ENCODE measurements around the gene RNF144A. TPM values are rescaled to one million over a fixed set of nuclear protein-coding genes. Genes with fewer than 3 reads are reported as not detected.
A peak's percentile ranks its signal among the peaks of the same experiment; 100 is the strongest.

RNF144A gene
- total RNA-seq, 1 experiment from 2014 or later: 10.6 TPM

- H3K14ac ChIP-seq (ENCODE audit: insufficient read depth, low read length): no peak overlapping the region
- TF ChIP-seq CTCF (conservative IDR thresholded peaks at IDR 0.05): no peak
- H3K4me3 Mint-ChIP-seq: no peak overlapping the region
These were observed 9.0 kb downstream of the RNF144A start for GRCh38 chr2:6926071-6926732.

More at GRCh38 chr2:6926071-6926732, 9.0 kb downstream of the RNF144A start:
- Histone ChIP-seq H2AFZ (ENCODE audit: low read length) (no peak overlapping the region), H4K8ac (replicated peaks; ENCODE audit: insufficient read length, low read depth, low read length) (no peak overlapping the region), H3K27ac (ENCODE audit: insufficient read length, low read depth, low read length) (no peak overlapping the region), H2BK120ac (ENCODE audit: low read depth, low read length, poor library complexity, severe bottlenecking) (no peak overlapping the region), H3K27me3 (ENCODE audit: insufficient read depth, low read length) (no peaks in the 10 kb centered on the region), H3K23me2 (ENCODE audit: insufficient read length, low read depth, low read length, poor library complexity, severe bottlenecking) (no peaks in the 10 kb centered on the region), H3K56ac (ENCODE audit: insufficient read length, low read depth, low read length) (no peak overlapping the region), H4K91ac (ENCODE audit: insufficient read length, low read depth, low read length) (no peak overlapping the region), H3T11ph (ENCODE audit: low read length) (no peak overlapping the region), H3K79me2 (ENCODE audit: insufficient read depth, low read length) (no peaks in the 10 kb centered on the region), H3K79me1 (ENCODE audit: insufficient read depth, low read depth, low read length, poor library complexity, severe bottlenecking) (no peaks in the 10 kb centered on the region), H3K9me3 (ENCODE audit: control insufficient read depth, low read depth, low read length) (no peaks in the 10 kb centered on the region), H4K20me1 (ENCODE audit: control insufficient read depth, insufficient read depth, insufficient read length) (no peaks in the 10 kb centered on the region), H3K4ac (ENCODE audit: low read depth, low read length) (no peak overlapping the region), H2BK20ac (ENCODE audit: low read depth, low read length, poor library complexity, severe bottlenecking) (no peak overlapping the region), H4K5ac (ENCODE audit: insufficient read length, low read depth, low read length) (no peak overlapping the region), H3K4me2 (ENCODE audit: insufficient read depth, insufficient read length, low read length) (no peak overlapping the region), H2AK5ac (ENCODE audit: insufficient read length, low read length) (no peak overlapping the region), H3K18ac (ENCODE audit: insufficient read length, low read depth, low read length) (no peak overlapping the region), H2BK5ac (ENCODE audit: insufficient read length, low read length) (no peak overlapping the region), H2BK15ac (ENCODE audit: low read depth, low read length) (no peak overlapping the region), H3K9ac (ENCODE audit: extremely low read depth, insufficient read length, low read length) (no peak overlapping the region), H3K4me1 (ENCODE audit: insufficient read depth, low read length) (0 out of 2 replicates have a peak, but pooled peaks cover 2% of the 10 kb centered on the region), H2BK12ac (ENCODE audit: insufficient read length, low read depth, low read length) (no peak overlapping the region), H3K23ac (ENCODE audit: insufficient read length, low read depth, low read length) (no peak overlapping the region)
- H3K27ac Mint-ChIP-seq: peak overlapping the region in 1 of 3 experiments; percentile 78; a peak in 1 of 7 replicates
- WGBS (ENCODE audit: extremely low coverage, insufficient read length, low lambda C conversion rate): no CpG with 5 or more reads among the region's 14 CpGs
- H3K36me3 Mint-ChIP-seq (ENCODE audit: insufficient read depth in 1 of 3, low read depth in 3 of 3): peaks cover 0 to 7% (median 5%) of the 10 kb centered on the region in 3 experiments; a peak in 6 of 7 replicates
- no peak for DNase-seq
- no peaks in the 10 kb centered on the region for H3K27me3 Mint-ChIP-seq (ENCODE audit: low read depth)
- no peaks in the 10 kb centered on the region for H3K9me3 Mint-ChIP-seq
- peaks cover 19 to 26% of the 10 kb centered on the region in 2 experiments for H3K4me1 Mint-ChIP-seq

Measured in H9 (cell line).